ENCODE results near the gene CAMSAP1. TPM values are rescaled to one million over a fixed set of nuclear protein-coding genes. Genes with fewer than 3 reads are reported as not detected.

The CAMSAP1 gene
- polyA plus RNA-seq, 3 donors = 0.71 to 9.0 (median 0.75) TPM

DNA sequence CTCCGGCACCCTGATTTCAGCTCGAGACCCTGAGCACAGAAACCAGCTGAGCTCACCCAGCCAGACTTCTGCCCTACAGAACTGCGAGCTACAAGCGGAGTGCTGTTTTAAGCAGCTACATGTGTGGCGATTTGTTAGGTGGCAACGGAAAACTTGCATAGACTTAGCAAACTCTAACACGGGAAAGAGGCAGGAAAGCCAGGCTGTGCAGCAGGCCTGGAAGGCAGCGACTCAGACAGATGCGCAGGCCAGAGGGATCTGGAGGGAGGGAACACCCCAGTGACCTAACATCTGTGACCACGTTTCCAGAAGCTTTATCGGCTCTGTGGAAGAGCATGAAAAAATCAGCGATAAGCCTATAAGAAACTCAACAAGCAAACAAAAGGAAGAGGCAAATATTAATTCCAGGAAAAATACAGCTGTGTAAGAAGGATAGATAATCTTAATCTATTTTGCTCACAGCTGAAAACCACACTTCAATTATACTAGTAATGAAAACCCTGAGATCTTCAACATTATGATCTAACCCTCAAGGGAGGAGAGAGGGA, 42.9 kb upstream of the CAMSAP1 start:
- 100% methylated on average over 9 of the region's 12 CpGs for WGBS (ENCODE audit: insufficient coverage)
- TF ChIP-seq, protein P1, sequence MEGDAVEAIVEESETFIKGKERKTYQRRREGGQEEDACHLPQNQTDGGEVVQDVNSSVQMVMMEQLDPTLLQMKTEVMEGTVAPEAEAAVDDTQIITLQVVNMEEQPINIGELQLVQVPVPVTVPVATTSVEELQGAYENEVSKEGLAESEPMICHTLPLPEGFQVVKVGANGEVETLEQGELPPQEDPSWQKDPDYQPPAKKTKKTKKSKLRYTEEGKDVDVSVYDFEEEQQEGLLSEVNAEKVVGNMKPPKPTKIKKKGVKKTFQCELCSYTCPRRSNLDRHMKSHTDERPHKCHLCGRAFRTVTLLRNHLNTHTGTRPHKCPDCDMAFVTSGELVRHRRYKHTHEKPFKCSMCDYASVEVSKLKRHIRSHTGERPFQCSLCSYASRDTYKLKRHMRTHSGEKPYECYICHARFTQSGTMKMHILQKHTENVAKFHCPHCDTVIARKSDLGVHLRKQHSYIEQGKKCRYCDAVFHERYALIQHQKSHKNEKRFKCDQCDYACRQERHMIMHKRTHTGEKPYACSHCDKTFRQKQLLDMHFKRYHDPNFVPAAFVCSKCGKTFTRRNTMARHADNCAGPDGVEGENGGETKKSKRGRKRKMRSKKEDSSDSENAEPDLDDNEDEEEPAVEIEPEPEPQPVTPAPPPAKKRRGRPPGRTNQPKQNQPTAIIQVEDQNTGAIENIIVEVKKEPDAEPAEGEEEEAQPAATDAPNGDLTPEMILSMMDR (IDR thresholded peaks at IDR 0.05) = no peak
- peaks cover 0 to 1% (median 0%) of the 10 kb centered on the region in 3 donors for H3K27me3 Mint-ChIP-seq (ENCODE audit: low read depth in 3 of 3)
- Histone ChIP-seq H3K9me3 (replicated peaks in 1 of 2; ENCODE audit: control insufficient read depth in 1 of 2, insufficient read depth in 1 of 2, low read length in 2 of 2) (no peaks in the 10 kb centered on the region), H3K27me3 (ENCODE audit: control insufficient read depth in 2 of 2, insufficient read depth in 2 of 2, low read length in 2 of 2) (no peaks in the 10 kb centered on the region), H4K20me1 (ENCODE audit: insufficient read depth, low read length) (peaks cover 50% of the 10 kb centered on the region), H3K27ac (ENCODE audit: low read depth in 1 of 2, low read length in 2 of 2) (no peak overlapping the region), H3K9ac (ENCODE audit: insufficient read depth, low read length, poor library complexity, severe bottlenecking) (no peak overlapping the region), H2AFZ (ENCODE audit: insufficient read depth, low read depth, low read length, poor library complexity, severe bottlenecking) (no peak overlapping the region), H3K79me2 (ENCODE audit: insufficient read depth, low read length) (no peaks in the 10 kb centered on the region), H3K4me1 (ENCODE audit: control insufficient read depth in 1 of 2, insufficient read depth in 2 of 2, low read length in 2 of 2) (no peaks in the 10 kb centered on the region), H3K4me2 (replicated peaks; ENCODE audit: extremely low read depth, low read length, poor library complexity, severe bottlenecking) (no peak overlapping the region), H3K36me3 (replicated peaks in 1 of 2; ENCODE audit: control insufficient read depth in 1 of 2, insufficient read depth in 2 of 2, low read length in 2 of 2) (peaks cover 82 to 97% of the 10 kb centered on the region in 2 donors), H3K4me3 (replicated peaks in 1 of 3; ENCODE audit: low read depth in 2 of 3, low read length in 3 of 3) (no peak overlapping the region)
- intact Hi-C loops (cut with micrococcal nuclease) = loop anchor here in 1 of 2 donors (10.0 kb wide), 1 partner anchor 755 kb away; no protein-coding TSS in a partner anchor
- no peaks in the 10 kb centered on the region for H3K9me3 Mint-ChIP-seq
- no peaks in the 10 kb centered on the region for H3K4me1 Mint-ChIP-seq
- peak overlapping the region in 1 of 7 donors; percentile 56 for H3K27ac Mint-ChIP-seq
- peaks cover 77 to 85% of the 10 kb centered on the region in 2 donors for H3K36me3 Mint-ChIP-seq
- H3K4me3 Mint-ChIP-seq = no peak overlapping the region
- no peak for DNase-seq

DNA sequence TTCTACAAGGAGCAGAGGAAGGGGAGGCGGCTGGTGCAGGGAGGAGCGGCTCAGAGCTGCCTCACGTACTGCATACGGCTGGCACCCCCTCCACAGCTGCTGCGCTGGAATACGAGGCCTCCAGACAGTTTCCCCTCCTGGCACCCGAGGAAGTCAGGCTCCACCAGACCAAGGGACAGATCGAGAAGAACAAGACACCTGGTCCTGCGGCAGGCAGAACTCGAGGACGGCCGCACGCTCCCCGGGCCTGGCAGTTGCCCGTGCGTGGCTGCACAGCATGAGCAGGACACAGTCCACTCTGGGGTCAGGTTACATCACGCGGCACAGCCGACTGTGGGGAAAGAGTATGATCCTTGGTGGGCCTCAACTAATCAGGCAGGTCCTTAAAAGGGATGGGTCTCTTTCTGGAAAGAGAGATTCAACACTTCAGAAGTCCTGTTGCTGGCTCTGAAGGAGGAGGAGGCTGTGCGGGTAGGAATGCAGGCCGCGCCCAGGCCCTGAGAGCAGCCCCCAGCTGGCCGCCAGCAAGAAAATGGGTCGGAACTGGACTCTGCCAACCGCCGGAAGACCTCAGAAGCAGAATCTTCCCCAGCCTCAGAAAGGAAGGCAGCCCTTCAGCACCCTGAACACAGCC, 42.3 kb upstream of the CAMSAP1 start:
- Histone ChIP-seq H3K4me2 (replicated peaks; ENCODE audit: extremely low read depth, low read length, poor library complexity, severe bottlenecking) (no peak overlapping the region), H3K9ac (ENCODE audit: insufficient read depth, low read length, poor library complexity, severe bottlenecking) (no peak overlapping the region), H3K27me3 (ENCODE audit: control insufficient read depth in 2 of 2, insufficient read depth in 2 of 2, low read length in 2 of 2) (no peaks in the 10 kb centered on the region), H3K4me1 (ENCODE audit: control insufficient read depth in 1 of 2, insufficient read depth in 2 of 2, low read length in 2 of 2) (no peaks in the 10 kb centered on the region), H3K79me2 (ENCODE audit: insufficient read depth, low read length) (no peaks in the 10 kb centered on the region), H3K4me3 (replicated peaks in 1 of 3; ENCODE audit: low read depth in 2 of 3, low read length in 3 of 3) (no peak overlapping the region), H2AFZ (ENCODE audit: insufficient read depth, low read depth, low read length, poor library complexity, severe bottlenecking) (no peak overlapping the region), H3K27ac (ENCODE audit: low read depth in 1 of 2, low read length in 2 of 2) (no peak overlapping the region), H3K36me3 (replicated peaks in 1 of 2; ENCODE audit: control insufficient read depth in 1 of 2, insufficient read depth in 2 of 2, low read length in 2 of 2) (peaks cover 85 to 97% of the 10 kb centered on the region in 2 donors), H3K9me3 (replicated peaks in 1 of 2; ENCODE audit: control insufficient read depth in 1 of 2, insufficient read depth in 1 of 2, low read length in 2 of 2) (no peaks in the 10 kb centered on the region), H4K20me1 (ENCODE audit: insufficient read depth, low read length) (peaks cover 50% of the 10 kb centered on the region)
- no peaks in the 10 kb centered on the region for H3K4me1 Mint-ChIP-seq
- 99% methylated on average over 22 of the region's 26 CpGs for WGBS (ENCODE audit: insufficient coverage)
- TF ChIP-seq, protein P1 (IDR thresholded peaks at IDR 0.05) = no peak
- intact Hi-C loops (cut with micrococcal nuclease) = loop anchor here in 1 of 2 donors (10.0 kb wide), 1 partner anchor 755 kb away; no protein-coding TSS in a partner anchor
- no peaks in the 10 kb centered on the region for H3K9me3 Mint-ChIP-seq
- no peak for DNase-seq
- H3K36me3 Mint-ChIP-seq = peaks cover 77 to 85% of the 10 kb centered on the region in 2 donors
- peak overlapping the region in 3 of 7 donors; percentile 12 to 27 (median 13) for H3K27ac Mint-ChIP-seq
- peaks cover 0 to 1% (median 0%) of the 10 kb centered on the region in 3 donors for H3K27me3 Mint-ChIP-seq (ENCODE audit: low read depth in 3 of 3)
- H3K4me3 Mint-ChIP-seq = no peak overlapping the region

Data from CD14-positive monocyte (primary cell).